HL-60 (cell line): ENCODE results near the gene NRXN3.

ENCODE experiments used
- DNase-seq, 2 experiments: peaks; one replicate each; pipeline ENCODE4 v3.0.0-alpha.2; 2010 to 2020; ENCODE audit warnings: low read depth in 1 of 2, low spot score in 1 of 2
- H3K27ac ChIP-seq: fragments of 250-450 bp; sonication (Bioruptor Pico); replicated peaks from 2 replicates; pipeline ENCODE4 v1.5.1; 2020; ENCODE audit warnings: mild to moderate bottlenecking, moderate library complexity
- H3K27me3 ChIP-seq: fragments of 250-450 bp; sonication (Bioruptor Pico); 2 replicates; pipeline ENCODE4 v1.5.1; 2021; ENCODE audit warnings: mild to moderate bottlenecking, moderate library complexity; ENCODE audit not compliant: insufficient read depth, poor library complexity, severe bottlenecking
- H3K4me3 ChIP-seq: replicated peaks from 2 replicates; pipeline ENCODE4 v1.5.1; 2011; ENCODE audit warnings: mild to moderate bottlenecking, control low read depth, low read length; ENCODE audit not compliant: insufficient read depth
- CTCF ChIP-seq: IDR thresholded peaks from one replicate; pipeline ENCODE4 v1.5.1; 2011; ENCODE audit warnings: low read length, control low read depth, inconsistent platforms; ENCODE audit not compliant: insufficient read depth
- GABPA ChIP-seq: IDR thresholded peaks from 2 replicates; pipeline ENCODE4 v1.6.1; 2012; ENCODE audit warnings: low read depth
- POLR2AphosphoS5 ChIP-seq: IDR thresholded peaks from 2 replicates; pipeline ENCODE4 v1.6.1; 2012; ENCODE audit warnings: low read depth
- REST ChIP-seq: IDR thresholded peaks from 2 replicates; pipeline ENCODE4 v1.6.1; 2012; ENCODE audit warnings: low read depth; ENCODE audit not compliant: insufficient replicate concordance
- SPI1 ChIP-seq: IDR thresholded peaks from 2 replicates; pipeline ENCODE4 v1.6.1; 2012; ENCODE audit warnings: low read depth, mild to moderate bottlenecking, borderline replicate concordance

Gene NRXN3

GRCh38 chr14:78644824-78645559 lies 474.8 kb downstream of the NRXN3 start:
- H3K4me3 ChIP-seq: no peak overlapping the region
- no peak for TF ChIP-seq POLR2AphosphoS5
- no peak for TF ChIP-seq SPI1
- TF ChIP-seq GABPA: no peak
- TF ChIP-seq CTCF: no peak
- no peak for TF ChIP-seq REST
- H3K27ac ChIP-seq: no peak overlapping the region
- DNase-seq: no peak
- H3K27me3 ChIP-seq: no peaks in the 10 kb centered on the region

GRCh38 chr14:78652727-78653126 lies 482.6 kb downstream of the NRXN3 start:
- Histone ChIP-seq H3K4me3 (no peak overlapping the region), H3K27me3 (no peaks in the 10 kb centered on the region), H3K27ac (no peak overlapping the region)
- TF ChIP-seq SPI1 (no peak), CTCF (no peak), REST (no peak), GABPA (no peak), POLR2AphosphoS5 (no peak)
- no peak for DNase-seq

GRCh38 chr14:78653173-78653572 lies 483.0 kb downstream of the NRXN3 start:
- no peak for TF ChIP-seq POLR2AphosphoS5
- TF ChIP-seq SPI1: no peak
- TF ChIP-seq CTCF: no peak
- no peak for TF ChIP-seq REST
- TF ChIP-seq GABPA: no peak
- Histone ChIP-seq H3K27me3 (no peaks in the 10 kb centered on the region), H3K4me3 (no peak overlapping the region), H3K27ac (no peak overlapping the region)
- DNase-seq: no peak
